ENCODE measurements around the gene FOXO3.
A peak's percentile ranks its signal among the peaks of the same experiment; 100 is the strongest.

Gene FOXO3

GRCh38 chr6:108587258-108588059 lies 26.7 kb downstream of the FOXO3 start:
- TF ChIP-seq, protein P1, sequence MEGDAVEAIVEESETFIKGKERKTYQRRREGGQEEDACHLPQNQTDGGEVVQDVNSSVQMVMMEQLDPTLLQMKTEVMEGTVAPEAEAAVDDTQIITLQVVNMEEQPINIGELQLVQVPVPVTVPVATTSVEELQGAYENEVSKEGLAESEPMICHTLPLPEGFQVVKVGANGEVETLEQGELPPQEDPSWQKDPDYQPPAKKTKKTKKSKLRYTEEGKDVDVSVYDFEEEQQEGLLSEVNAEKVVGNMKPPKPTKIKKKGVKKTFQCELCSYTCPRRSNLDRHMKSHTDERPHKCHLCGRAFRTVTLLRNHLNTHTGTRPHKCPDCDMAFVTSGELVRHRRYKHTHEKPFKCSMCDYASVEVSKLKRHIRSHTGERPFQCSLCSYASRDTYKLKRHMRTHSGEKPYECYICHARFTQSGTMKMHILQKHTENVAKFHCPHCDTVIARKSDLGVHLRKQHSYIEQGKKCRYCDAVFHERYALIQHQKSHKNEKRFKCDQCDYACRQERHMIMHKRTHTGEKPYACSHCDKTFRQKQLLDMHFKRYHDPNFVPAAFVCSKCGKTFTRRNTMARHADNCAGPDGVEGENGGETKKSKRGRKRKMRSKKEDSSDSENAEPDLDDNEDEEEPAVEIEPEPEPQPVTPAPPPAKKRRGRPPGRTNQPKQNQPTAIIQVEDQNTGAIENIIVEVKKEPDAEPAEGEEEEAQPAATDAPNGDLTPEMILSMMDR (IDR thresholded peaks at IDR 0.05; ENCODE audit: control insufficient read depth, insufficient read depth, low read depth, low read length, missing control alignments), result no peak
- peak; percentile 43 for DNase-seq (ENCODE audit: low read depth)

DNA sequence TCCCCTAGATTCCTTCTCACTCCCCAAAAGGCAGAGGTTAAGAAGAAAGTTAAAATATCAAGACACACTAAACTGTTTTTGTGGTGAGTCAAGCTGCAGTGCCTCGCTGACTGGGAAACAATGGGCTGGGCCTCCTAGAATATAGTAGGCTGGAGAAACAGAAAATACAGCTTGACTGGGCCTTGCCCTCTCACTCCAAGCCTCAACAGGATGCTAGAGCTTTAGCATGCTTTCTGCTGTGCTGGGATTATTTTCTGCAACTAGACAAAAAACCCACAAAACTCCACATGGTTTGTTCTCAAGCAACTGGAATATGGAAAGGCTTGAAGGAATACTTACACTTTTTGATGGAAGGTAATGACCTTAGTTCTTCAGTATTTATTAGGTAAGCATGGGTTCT lies 27.9 kb downstream of the FOXO3 start:
- DNase-seq (ENCODE audit: low read depth), result no peak
- TF ChIP-seq, protein P1 (IDR thresholded peaks at IDR 0.05; ENCODE audit: control insufficient read depth, insufficient read depth, low read depth, low read length, missing control alignments), result no peak
- no peak overlapping the region for H3K4me3 ChIP-seq (ENCODE audit: control insufficient read depth, low read depth, low read length)

More at GRCh38 chr6:108587258-108588059, 26.7 kb downstream of the FOXO3 start:
- H3K4me3 ChIP-seq (ENCODE audit: control insufficient read depth, low read depth, low read length), result no peak overlapping the region

GRCh38 chr6:108589244-108589791 lies 28.6 kb downstream of the FOXO3 start:
- DNase-seq (ENCODE audit: low read depth), result no peak
- TF ChIP-seq, protein P1 (IDR thresholded peaks at IDR 0.05; ENCODE audit: control insufficient read depth, insufficient read depth, low read depth, low read length, missing control alignments), result no peak
- H3K4me3 ChIP-seq (ENCODE audit: control insufficient read depth, low read depth, low read length), result no peak overlapping the region

GRCh38 chr6:108591040-108591816 lies 30.5 kb downstream of the FOXO3 start:
- TF ChIP-seq, protein P1 (IDR thresholded peaks at IDR 0.05; ENCODE audit: control insufficient read depth, insufficient read depth, low read depth, low read length, missing control alignments), result no peak
- DNase-seq (ENCODE audit: low read depth), result no peak
- H3K4me3 ChIP-seq (ENCODE audit: control insufficient read depth, low read depth, low read length), result no peak overlapping the region

DNA sequence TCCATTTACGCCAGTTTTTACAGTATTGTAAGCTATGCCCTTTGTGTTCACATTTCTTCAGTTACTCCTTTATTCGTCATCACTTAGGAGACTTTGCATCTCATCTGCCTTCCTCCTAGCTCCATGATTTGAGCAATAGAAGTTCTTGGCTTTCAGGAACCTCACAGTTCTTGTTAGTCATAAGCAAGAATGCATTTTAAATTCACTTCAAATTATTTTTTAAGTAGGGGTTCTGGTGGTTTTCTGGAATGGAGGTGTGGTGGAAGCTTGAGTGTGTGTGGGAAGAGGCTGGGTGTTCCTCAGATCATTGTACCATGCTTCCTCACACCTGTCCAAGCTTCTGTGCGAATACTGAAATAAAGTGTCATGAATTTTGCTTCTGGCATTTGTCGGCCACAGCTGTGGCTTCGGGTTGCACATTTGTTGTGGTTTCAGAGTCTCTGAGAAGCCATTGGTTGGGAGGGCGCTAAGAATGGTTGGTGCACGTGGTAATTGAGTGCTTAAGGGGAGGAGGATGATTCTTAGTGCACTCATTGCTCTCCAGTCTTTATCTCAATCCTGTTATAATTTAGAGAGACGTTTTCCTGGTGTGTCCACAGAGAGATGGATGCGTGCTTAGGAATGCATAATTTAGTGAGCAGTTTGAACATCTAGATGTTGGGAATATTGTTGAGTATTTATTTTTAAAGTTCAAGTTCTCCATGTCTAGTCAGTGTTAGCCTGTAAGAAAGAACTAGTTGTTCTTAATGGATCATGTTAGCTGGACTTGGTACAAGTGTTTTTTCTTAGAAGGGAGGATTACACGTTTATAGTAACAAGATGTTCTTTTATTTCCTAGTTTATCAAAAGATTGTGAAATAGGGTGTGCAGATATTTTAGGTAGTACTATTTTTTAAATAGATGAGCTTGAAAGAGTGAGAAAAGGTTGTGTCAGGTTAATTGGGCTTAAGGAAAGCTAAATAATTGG lies 31.9 kb downstream of the FOXO3 start:
- DNase-seq (ENCODE audit: low read depth), result peak; percentile 79
- TF ChIP-seq, protein P1 (IDR thresholded peaks at IDR 0.05; ENCODE audit: control insufficient read depth, insufficient read depth, low read depth, low read length, missing control alignments), result no peak
- H3K4me3 ChIP-seq (ENCODE audit: control insufficient read depth, low read depth, low read length), result peak overlapping the region; percentile 2

GRCh38 chr6:108594151-108594550 lies 33.4 kb downstream of the FOXO3 start:
- TF ChIP-seq, protein P1 (IDR thresholded peaks at IDR 0.05; ENCODE audit: control insufficient read depth, insufficient read depth, low read depth, low read length, missing control alignments), result no peak
- DNase-seq (ENCODE audit: low read depth), result no peak
- no peak overlapping the region for H3K4me3 ChIP-seq (ENCODE audit: control insufficient read depth, low read depth, low read length)

Data from AG09309 (cell line).